HG03066 (cell line): ENCODE measurements around the gene GJB2.
"Not testable (repeated sequence)": the region's sequence is repeated elsewhere in the genome, so short reads cannot be mapped to it uniquely, and the experiment has no call there.

Source experiments
- ATAC-seq: cut with Tn5 transposase; IDR thresholded peaks from one replicate; pipeline ENCODE4 v1.9.1; 2021; ENCODE audit warnings: low read depth; ENCODE audit not compliant: unreplicated experiment

Gene GJB2

GRCh38 chr13:20171364-20171763, 21.4 kb downstream of the GJB2 start:
- ATAC-seq: no peak

DNA sequence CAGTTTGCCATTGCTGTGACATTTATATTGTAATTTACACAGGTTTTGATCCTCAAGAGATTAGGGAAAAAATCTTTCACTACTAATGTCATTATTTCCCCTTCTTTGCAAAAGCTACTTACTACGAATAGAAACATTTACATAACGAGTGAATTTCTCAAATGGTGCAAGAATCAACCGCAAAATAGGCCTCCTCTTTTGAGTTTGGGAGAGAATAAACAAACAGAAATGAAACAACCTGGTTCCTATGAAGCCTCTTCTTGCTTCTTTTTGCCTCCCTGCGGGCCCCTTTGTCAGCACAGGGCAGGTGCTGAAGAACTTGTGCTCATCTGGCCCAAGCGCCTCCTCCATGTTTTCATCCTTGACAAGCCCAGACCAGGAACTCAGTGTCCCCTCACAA, 21.8 kb downstream of the GJB2 start:
- ATAC-seq: no peak

GRCh38 chr13:20168396-20168795, 24.3 kb downstream of the GJB2 start:
- ATAC-seq: no peak

DNA sequence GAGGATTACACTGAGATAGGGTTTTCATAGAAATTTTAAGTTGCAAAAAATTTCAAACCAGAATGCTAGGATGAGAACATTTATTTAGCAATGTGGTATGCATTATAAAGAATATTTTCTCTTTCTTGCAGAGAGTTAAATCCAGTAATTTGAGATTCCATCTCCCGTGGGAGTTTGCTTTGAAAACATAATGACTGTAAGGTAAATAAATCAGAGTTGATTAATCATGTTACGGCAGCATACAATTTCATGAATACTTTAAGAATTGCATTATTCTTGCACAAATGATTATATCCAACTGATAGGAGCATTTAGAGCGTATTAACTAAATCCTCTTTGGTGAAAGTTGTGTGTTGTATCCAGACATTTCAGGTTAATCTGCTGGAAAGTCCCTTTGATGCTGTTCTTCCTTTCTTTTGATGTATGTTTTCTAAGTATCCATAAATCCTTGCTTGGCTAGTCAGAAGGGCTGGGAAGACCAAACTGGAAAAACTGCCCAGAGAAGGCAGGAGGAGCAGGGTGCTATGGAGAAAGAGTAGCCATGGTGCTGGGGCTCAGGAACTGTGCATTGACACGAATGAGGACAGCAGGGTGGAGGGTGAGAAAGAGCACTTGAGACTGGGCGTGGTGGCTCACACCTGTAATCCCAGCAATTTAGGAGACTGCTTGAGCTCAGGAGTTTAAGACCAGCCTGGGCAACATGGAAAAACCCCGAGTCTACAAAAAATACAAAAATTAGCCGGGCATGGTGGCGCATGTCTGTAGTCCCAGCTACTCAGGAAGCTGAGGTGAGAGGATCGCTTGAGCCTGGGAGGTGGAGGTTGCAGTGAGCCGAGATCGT, 27.1 kb downstream of the GJB2 start:
- no peak for ATAC-seq

DNA sequence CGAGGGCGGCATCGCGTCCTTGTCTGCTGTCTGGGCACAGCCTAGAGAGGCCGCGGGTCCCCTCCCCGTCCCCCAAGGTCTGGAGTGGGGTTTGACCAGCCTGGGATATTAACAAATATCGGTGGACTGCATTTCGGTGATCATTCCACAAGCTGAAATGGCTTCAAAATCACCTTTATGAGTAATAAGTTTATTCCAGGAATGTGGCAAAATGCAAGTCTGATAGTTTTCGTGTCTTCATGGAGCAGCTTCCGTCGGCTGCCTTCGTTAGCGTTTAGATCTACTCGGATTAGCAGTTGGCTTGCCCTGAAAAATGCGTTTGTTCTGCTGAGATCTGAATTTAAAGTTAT, 30.8 kb downstream of the GJB2 start:
- ATAC-seq: no peak

DNA sequence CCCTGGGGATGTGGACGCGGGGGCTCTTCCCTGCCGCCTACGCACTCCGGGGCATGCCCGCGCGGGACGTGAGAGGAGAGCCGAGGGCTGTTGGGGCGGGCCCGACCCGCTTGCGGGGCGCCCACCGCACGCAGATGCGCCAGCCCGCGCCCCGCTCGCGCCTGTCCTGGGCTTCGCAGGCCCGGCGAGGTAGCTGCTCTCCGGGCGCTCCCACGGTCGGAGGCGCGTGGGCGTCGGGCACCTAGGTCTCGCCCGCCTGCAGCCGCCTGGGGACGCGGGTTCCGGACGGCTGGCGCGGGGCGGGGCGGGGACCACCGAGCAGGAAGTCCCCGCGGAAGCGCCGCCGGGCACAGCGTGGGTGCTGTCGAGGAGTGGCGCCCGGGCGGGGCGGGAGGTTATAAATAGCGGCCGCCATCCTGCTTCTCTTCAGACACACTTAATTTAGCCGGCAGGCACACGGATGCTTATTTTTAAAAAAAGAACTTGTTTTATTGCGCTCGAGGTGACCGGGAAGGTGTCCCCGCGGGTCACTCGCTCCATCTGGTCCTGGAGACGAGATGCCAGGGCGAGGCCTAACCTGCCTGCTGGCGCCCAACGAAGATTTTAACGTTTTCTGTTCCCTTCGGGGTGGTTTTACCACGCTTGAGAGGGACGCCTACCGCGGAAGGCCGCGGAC, 31.3 kb downstream of the GJB2 start:
- ATAC-seq: peak; percentile 57

GRCh38 chr13:20160306-20161274, 32.1 kb downstream of the GJB2 start, which contains the start of gene GJA3:
Gene GJA3 (minus strand): TSS chr13:20161052. CDS start chr13:20143288, 17,764 bp downstream.
- peak; percentile 42 for ATAC-seq

GRCh38 chr13:20159646-20160305, 33.0 kb downstream of the GJB2 start:
- ATAC-seq: no peak

- no peak for ATAC-seq
These were observed 35.5 kb downstream of the GJB2 start for GRCh38 chr13:20157151-20157796.

DNA sequence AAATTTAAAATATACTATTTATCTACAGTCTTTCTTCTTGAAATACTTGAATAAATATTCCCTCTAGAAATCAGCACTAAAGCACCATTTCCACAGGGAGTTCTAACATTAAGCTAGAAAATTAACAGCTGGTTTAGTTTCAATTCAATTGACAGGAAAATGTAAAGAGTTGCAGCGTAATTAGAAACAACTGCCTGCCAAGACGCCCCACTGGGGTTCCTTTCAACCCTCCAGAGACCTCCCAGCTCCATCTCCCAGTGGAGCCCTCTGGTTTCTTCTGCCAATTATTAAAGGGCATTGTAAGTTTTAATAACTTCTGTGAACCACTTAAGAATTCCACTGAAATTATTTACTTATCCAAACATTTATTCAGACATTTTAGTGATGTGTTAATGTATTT, 36.0 kb downstream of the GJB2 start:
- no peak for ATAC-seq

- not testable (repeated sequence) for ATAC-seq
These were observed 39.4 kb downstream of the GJB2 start for GRCh38 chr13:20153290-20153689.

- ATAC-seq: no peak
These were observed 41.1 kb downstream of the GJB2 start for GRCh38 chr13:20151612-20152011.

- no peak for ATAC-seq
These were observed 41.7 kb downstream of the GJB2 start for GRCh38 chr13:20151016-20151415.

GRCh38 chr13:20150561-20150960, 42.2 kb downstream of the GJB2 start:
- ATAC-seq: no peak

- ATAC-seq: no peak
These were observed 43.0 kb downstream of the GJB2 start for GRCh38 chr13:20149762-20150161.

DNA sequence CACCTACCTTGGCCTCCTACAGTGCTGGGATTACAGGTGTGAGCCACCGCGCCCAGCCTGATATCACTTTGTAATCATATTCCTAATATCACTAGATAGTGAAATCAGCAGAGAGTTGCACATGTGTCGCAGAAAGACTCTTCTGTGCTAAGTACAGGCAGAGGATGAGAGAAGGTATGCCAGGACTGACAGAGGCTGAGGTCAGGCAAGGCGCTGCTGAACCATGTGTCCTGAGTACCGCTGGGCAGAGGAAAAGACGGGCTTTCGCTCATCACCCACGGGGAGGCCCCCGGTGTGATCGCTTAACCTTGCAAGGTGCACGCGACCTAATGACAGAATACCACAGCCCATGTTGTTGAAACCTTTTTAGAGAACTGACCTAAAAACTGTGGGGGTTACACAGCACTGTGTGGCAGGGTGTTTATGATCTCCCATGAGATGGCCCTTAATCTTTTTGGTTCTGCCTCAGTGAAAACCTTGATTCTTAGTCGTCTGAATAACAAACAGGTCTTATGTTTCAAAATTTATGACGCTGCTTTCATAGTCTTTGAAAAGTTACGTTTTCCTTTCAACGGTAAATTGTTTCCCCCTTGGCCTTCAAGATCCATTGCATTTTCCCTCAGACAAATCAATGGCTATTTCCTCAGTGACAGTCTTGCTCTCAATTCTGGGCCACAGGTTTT, 44.1 kb downstream of the GJB2 start:
- ATAC-seq: no peak

DNA sequence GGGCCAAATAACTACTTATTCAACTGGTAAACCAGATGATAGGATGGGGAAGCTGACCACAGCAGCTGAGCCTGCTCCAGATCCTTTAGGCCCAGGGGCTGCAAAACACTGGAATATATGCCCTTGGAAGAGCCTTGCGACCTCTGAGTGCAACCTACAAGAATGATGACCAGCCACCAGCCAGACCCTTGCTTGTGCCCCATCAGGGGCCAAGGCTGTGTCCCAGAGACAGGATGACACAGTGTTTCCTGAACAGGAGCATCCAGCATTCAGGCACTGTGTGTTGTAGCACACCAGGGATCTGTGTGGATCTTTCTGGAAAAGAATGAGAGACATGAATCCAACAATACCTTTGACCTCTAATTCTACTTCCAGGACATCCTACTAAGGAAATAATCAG, 46.4 kb downstream of the GJB2 start:
- no peak for ATAC-seq

DNA sequence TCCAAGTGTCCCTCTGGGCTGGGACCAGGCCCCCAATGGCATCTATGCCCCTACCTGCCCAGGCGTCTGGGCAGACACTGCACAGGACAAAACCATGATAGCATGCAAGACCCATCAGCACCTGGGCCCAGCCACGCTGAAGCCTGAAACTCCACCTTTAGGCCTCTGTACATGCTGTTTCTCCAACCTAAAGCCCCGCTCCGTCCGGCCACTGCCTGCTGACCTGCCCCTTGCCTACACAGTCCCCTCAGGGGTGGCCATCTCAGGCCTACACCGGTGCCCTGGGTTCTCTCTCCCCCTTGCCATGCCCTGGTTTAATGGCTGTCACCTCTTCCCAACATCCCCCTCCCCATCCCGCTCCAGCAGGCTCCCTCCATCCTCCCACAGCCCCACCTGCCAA, 47.2 kb downstream of the GJB2 start:
- ATAC-seq: no peak

DNA sequence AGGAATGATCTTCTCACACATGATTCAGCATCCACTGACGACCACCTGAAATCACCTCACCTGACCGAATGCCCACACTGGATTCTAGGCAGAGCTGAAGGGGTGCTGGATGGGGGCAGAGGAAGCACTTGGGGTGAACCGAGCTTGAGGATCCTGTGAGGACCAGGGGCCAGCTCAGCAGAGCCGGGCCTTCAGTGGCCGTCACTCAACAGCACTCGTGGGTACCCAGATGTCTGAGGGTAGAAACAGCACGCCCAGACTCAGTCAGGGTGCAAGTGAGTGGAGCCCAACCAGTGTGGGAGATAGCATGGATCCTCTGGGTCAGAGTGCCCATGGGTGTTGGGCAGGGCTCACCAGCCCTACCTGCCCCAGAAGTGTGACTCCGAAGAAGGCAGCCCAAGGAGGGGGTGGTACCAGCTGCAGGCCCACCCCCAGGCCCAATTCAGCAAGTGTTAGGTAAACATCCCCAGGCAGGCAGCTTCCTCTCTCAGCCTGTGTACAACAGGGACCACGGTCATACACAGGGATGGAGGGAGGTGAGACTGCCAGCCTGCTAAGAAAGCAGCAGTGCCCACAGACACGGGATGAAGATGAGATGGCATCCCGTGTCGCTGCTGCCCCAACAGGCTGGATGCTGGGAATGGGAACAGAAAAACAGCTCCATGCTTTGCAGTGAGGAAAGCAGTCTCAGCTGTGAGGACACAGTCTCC, 48.4 kb downstream of the GJB2 start:
- ATAC-seq: no peak
